Liver (tissue), 9 donors: ENCODE measurements around the gene ZNF14. TPM values are rescaled to one million over a fixed set of nuclear protein-coding genes. Genes with fewer than 3 reads are reported as not detected.

Experiments
- DNase-seq: peaks from one replicate; pipeline ENCODE4 v3.0.0-alpha.2; 2017; ENCODE audit warnings: low spot score
- H3K27ac ChIP-seq, 2 donors: one replicate each; pipeline ENCODE4 v1.7.0; 2013; ENCODE audit warnings: inconsistent platforms in 2 of 2, low read length in 2 of 2, control low read depth in 1 of 2, low read depth in 1 of 2, mild to moderate bottlenecking in 1 of 2
- H3K27me3 ChIP-seq, 4 donors: one replicate each; pipeline versions ENCODE4 v1.6.1 to v1.7.0; 2013; ENCODE audit warnings: low read length in 3 of 4, inconsistent platforms in 1 of 4, mild to moderate bottlenecking in 1 of 4, moderate library complexity in 1 of 4; ENCODE audit not compliant: control insufficient read depth in 4 of 4, insufficient read depth in 4 of 4
- H3K36me3 ChIP-seq, 4 donors: one replicate each; pipeline versions ENCODE4 v1.6.1 to v1.7.0; 2013; ENCODE audit warnings: low read length in 3 of 4, mild to moderate bottlenecking in 3 of 4, low read depth in 1 of 4, moderate library complexity in 1 of 4; ENCODE audit not compliant: control insufficient read depth in 4 of 4, insufficient read depth in 3 of 4
- H3K4me1 ChIP-seq, 4 donors: one replicate each; pipeline versions ENCODE4 v1.6.1 to v1.7.0; 2013; ENCODE audit warnings: low read length in 3 of 4, mild to moderate bottlenecking in 3 of 4, moderate library complexity in 1 of 4; ENCODE audit not compliant: control insufficient read depth in 4 of 4, insufficient read depth in 4 of 4
- H3K4me3 ChIP-seq, 3 donors: one replicate each; pipeline versions ENCODE4 v1.6.1 to v1.7.0; 2013; ENCODE audit warnings: low read length in 3 of 3, control low read depth in 1 of 3, low read depth in 1 of 3, mild to moderate bottlenecking in 1 of 3
- H3K9ac ChIP-seq, 2 donors: one replicate each; pipeline ENCODE4 v1.7.0; 2013; ENCODE audit warnings: low read length in 2 of 2, mild to moderate bottlenecking in 2 of 2, moderate library complexity in 2 of 2, control low read depth in 1 of 2, low read depth in 1 of 2
- H3K9me3 ChIP-seq, 4 donors: one replicate each; pipeline versions ENCODE4 v1.6.1 to v1.7.0; 2013; ENCODE audit warnings: low read length in 3 of 4; ENCODE audit not compliant: control insufficient read depth in 4 of 4
- FOXA1 ChIP-seq: IDR thresholded peaks from 2 replicates; pipeline ENCODE4 v1.6.1; 2016; ENCODE audit warnings: antibody characterized with exemption
- FOXA2 ChIP-seq: IDR thresholded peaks from 2 replicates; pipeline ENCODE4 v1.6.1; 2016; ENCODE audit warnings: antibody characterized with exemption
- GABPA ChIP-seq, 2 donors: IDR thresholded peaks in 1 of 2; conservative IDR thresholded peaks in 1 of 2; 2 replicates each; pipeline ENCODE4 v1.6.1; 2016; ENCODE audit warnings: antibody characterized with exemption in 2 of 2, mild to moderate bottlenecking in 1 of 2, moderate library complexity in 1 of 2
- HNF4A ChIP-seq, 2 donors: conservative IDR thresholded peaks; 2 replicates each; pipeline ENCODE4 v1.6.1; 2016; ENCODE audit warnings: antibody characterized with exemption in 2 of 2, mild to moderate bottlenecking in 2 of 2
- HNF4G ChIP-seq: IDR thresholded peaks from 2 replicates; pipeline ENCODE4 v1.6.1; 2016; ENCODE audit warnings: antibody characterized with exemption
- JUND ChIP-seq, 2 donors: IDR thresholded peaks; 2 replicates each; pipeline ENCODE4 v1.6.1; 2016; ENCODE audit warnings: antibody characterized with exemption in 2 of 2
- NR2F2 ChIP-seq: IDR thresholded peaks from 2 replicates; pipeline ENCODE4 v1.6.1; 2016; ENCODE audit warnings: antibody characterized with exemption
- RAD21 ChIP-seq, 2 donors: IDR thresholded peaks; 2 replicates each; pipeline ENCODE4 v1.6.1; 2016; ENCODE audit warnings: antibody characterized with exemption in 2 of 2, mild to moderate bottlenecking in 2 of 2
- RXRA ChIP-seq, 2 donors: IDR thresholded peaks; 2 replicates each; pipeline ENCODE4 v1.6.1; 2017 to 2018; ENCODE audit warnings: antibody characterized with exemption in 2 of 2, mild to moderate bottlenecking in 1 of 2
- SP1 ChIP-seq: IDR thresholded peaks from 2 replicates; pipeline ENCODE4 v1.6.1; 2018; ENCODE audit warnings: antibody characterized with exemption, mild to moderate bottlenecking
- TAF1 ChIP-seq: conservative IDR thresholded peaks from 2 replicates; pipeline ENCODE4 v1.6.1; 2016; ENCODE audit warnings: antibody characterized with exemption, mild to moderate bottlenecking
- YY1 ChIP-seq: IDR thresholded peaks from 2 replicates; pipeline ENCODE4 v1.6.1; 2016; ENCODE audit warnings: antibody characterized with exemption, mild to moderate bottlenecking
- WGBS: extraction: QIAGEN DNeasy Blood & Tissue Kit; methylation state at CpG from one replicate; pipeline ENCODE4 v1.1.7; 2013; 5-methylcytosine and 5-hydroxymethylcytosine counted together
- polyA plus RNA-seq, 2 donors: library from polyadenylated mRNA; stranded (reverse) in 1 of 2; unstranded in 1 of 2; fragments of 200-250 nt in 1 of 2; fragments of >200 nt in 1 of 2; fragmentation: Nextera tagmentation in 1 of 2; extraction: Ambion mirVana in 1 of 2; gene quantifications; one replicate each; pipeline versions ENCODE4 v1.2.1 to v1.2.3, GENCODE V29; 2013 to 2015
- total RNA-seq, 2 donors: library from RNA; depleted of rRNA; stranded (reverse); fragments of >200 nt; gene quantifications; one replicate each; pipeline ENCODE4 v1.2.3, GENCODE V29; 2014
- TF ChIP-seq, protein P1 (sequence below): IDR thresholded peaks from 2 replicates; pipeline ENCODE4 v1.6.1; 2016; ENCODE audit warnings: antibody characterized with exemption
- TF ChIP-seq, protein P2 (sequence below): IDR thresholded peaks from 2 replicates; pipeline ENCODE4 v1.6.1; 2016; ENCODE audit warnings: antibody characterized with exemption
- TF ChIP-seq, protein P3 (sequence below): fragments of 150-350 bp; IDR thresholded peaks from 2 replicates; pipeline ENCODE4 v1.5.1; 2017; ENCODE audit warnings: improper control_type of control experiment, low read depth, low read length; ENCODE audit not compliant: missing input control
- TF ChIP-seq, protein P4 (sequence below): IDR thresholded peaks from 2 replicates; pipeline ENCODE4 v1.6.1; 2016; ENCODE audit warnings: antibody characterized with exemption, mild to moderate bottlenecking
- TF ChIP-seq, protein P5 (sequence below): IDR thresholded peaks from 2 replicates; pipeline ENCODE4 v1.6.1; 2016; ENCODE audit warnings: antibody characterized with exemption
- donor health status: healthy.
- donor health status: healthy.
- donor health status: healthy.
- donor health status: healthy.
- donor health status: healthy.

The ZNF14 gene
- total and polyA plus RNA-seq, 4 donors: 0.28 to 2.6 (median 0.90) TPM

DNA sequence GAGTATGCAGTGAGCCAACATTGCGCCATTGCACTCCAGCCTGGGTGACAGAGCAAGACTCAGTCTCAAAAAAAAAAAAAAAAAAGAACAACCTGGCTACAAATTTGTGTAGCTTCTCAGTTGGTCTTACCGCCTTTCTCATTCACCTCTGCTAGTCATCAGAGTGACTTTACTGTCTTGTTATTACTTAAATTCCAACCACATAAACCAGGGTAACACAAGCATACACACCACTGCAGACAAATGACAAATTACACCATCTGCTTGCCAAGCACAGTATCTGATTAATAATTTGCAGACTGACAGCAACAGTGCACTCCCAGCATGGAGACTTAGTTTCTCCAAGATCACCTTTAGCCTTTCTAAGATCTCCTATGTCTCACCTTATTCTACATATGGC lies 11.0 kb downstream of the ZNF14 start:
- Histone ChIP-seq H3K4me3 (no peak overlapping the region), H3K36me3 (peaks cover 0 to 4% (median under 1%) of the 10 kb centered on the region in 4 donors), H3K9me3 (peaks cover 7 to 30% (median 18%) of the 10 kb centered on the region in 4 donors), H3K27me3 (no peaks in the 10 kb centered on the region), H3K27ac (no peak overlapping the region), H3K9ac (no peak overlapping the region), H3K4me1 (no peaks in the 10 kb centered on the region)
- no peak for DNase-seq
- 97% methylated on average over 2 of the region's 2 CpGs for WGBS
- TF ChIP-seq, protein P1, sequence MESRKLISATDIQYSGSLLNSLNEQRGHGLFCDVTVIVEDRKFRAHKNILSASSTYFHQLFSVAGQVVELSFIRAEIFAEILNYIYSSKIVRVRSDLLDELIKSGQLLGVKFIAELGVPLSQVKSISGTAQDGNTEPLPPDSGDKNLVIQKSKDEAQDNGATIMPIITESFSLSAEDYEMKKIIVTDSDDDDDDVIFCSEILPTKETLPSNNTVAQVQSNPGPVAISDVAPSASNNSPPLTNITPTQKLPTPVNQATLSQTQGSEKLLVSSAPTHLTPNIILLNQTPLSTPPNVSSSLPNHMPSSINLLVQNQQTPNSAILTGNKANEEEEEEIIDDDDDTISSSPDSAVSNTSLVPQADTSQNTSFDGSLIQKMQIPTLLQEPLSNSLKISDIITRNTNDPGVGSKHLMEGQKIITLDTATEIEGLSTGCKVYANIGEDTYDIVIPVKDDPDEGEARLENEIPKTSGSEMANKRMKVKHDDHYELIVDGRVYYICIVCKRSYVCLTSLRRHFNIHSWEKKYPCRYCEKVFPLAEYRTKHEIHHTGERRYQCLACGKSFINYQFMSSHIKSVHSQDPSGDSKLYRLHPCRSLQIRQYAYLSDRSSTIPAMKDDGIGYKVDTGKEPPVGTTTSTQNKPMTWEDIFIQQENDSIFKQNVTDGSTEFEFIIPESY: no peak

DNA sequence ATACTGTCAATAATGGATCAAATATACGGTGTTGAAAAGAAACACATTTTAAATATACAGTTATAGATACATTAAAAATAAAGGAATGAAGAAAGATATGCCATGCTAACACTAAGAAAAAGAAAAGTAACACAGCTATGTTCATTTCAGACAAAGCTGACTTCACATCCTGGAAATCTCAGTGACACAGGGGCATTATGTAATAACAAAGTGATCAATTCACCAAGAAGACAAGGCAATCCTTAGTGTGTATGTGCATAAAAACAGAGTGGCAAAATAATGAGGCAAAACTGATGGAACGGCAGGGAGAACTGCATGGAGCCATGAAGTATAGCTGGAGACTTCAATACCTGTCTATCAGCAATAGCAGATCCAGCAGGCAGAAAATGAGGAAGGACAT lies 13.1 kb downstream of the ZNF14 start:
- Histone ChIP-seq H3K27me3 (no peaks in the 10 kb centered on the region), H3K4me3 (peak overlapping the region in 2 of 3 donors; percentile 14 to 23), H3K27ac (no peak overlapping the region), H3K9ac (no peak overlapping the region), H3K36me3 (peaks cover 0 to 4% (median under 1%) of the 10 kb centered on the region in 4 donors), H3K9me3 (peaks cover 12 to 42% (median 28%) of the 10 kb centered on the region in 4 donors), H3K4me1 (no peaks in the 10 kb centered on the region)
- no peak for DNase-seq
- TF ChIP-seq FOXA2: no peak
- TF ChIP-seq RAD21 (IDR thresholded peaks at IDR 0.05): no peak
- no peak for TF ChIP-seq YY1
- TF ChIP-seq RXRA (IDR thresholded peaks at IDR 0.05): no peak
- TF ChIP-seq HNF4A (conservative IDR thresholded peaks at IDR 0.05): no peak
- WGBS: 92% methylated on average over 2 of the region's 2 CpGs

DNA sequence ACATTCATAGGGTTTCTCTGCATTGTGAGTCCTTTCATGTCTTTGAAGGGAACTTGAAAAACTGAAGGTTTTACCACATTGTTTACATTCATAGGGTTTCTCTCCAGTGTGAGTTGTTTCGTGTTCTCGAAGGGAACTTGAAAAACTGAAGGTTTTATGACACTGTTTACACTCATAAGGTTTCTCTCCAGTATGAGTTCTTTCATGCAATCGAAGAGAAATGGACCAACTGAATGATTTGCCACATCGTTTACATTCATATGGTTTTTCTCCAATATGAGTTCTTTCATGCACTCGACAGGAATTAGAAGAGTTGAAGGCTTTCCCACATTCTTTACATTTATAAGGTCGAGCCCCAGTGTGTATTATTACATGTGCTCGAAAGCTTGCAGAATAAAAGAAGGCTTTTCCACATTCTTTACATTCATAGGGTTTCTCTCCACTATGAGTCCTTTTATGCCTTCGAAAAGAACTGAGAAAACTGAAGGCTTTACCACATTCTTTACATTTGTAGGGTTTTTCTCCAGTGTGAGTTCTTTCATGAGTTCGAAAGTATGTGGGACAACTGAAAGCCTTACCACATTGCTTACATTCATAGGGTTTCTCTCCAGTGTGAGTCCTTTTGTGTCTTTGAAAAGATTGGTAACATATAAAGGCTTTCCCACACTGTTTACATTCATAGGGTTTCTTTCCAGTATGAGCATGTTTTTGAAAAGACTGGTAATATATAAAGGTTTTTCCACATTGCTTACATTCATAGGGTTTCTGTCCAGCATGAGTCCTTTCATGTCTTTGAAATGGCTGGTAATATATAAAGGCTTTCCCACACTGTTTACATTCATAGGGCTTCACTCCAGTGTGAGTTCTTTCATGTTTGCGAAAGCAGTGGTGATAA lies 20.7 kb downstream of the ZNF14 start:
- Histone ChIP-seq H3K36me3 (peaks cover 0 to 15% (median 9%) of the 10 kb centered on the region in 4 donors), H3K27me3 (no peaks in the 10 kb centered on the region), H3K4me3 (peak overlapping the region in 2 of 3 donors; percentile 16 to 24), H3K9me3 (peaks cover 53 to 80% (median 64%) of the 10 kb centered on the region in 4 donors), H3K4me1 (no peaks in the 10 kb centered on the region), H3K9ac (no peak overlapping the region), H3K27ac (no peak overlapping the region)
- TF ChIP-seq, protein P2, sequence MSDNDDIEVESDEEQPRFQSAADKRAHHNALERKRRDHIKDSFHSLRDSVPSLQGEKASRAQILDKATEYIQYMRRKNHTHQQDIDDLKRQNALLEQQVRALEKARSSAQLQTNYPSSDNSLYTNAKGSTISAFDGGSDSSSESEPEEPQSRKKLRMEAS: no peak
- TF ChIP-seq JUND (IDR thresholded peaks at IDR 0.05) (no peak), HNF4A (conservative IDR thresholded peaks at IDR 0.05) (no peak), NR2F2 (no peak), HNF4G (no peak), FOXA2 (no peak), TAF1 (no peak), GABPA (IDR thresholded peaks at IDR 0.05 in 1 of 2, conservative IDR thresholded peaks at IDR 0.05 in 1 of 2) (no peak), RAD21 (IDR thresholded peaks at IDR 0.05) (no peak), SP1 (no peak), FOXA1 (no peak)
- TF ChIP-seq, protein P3, sequence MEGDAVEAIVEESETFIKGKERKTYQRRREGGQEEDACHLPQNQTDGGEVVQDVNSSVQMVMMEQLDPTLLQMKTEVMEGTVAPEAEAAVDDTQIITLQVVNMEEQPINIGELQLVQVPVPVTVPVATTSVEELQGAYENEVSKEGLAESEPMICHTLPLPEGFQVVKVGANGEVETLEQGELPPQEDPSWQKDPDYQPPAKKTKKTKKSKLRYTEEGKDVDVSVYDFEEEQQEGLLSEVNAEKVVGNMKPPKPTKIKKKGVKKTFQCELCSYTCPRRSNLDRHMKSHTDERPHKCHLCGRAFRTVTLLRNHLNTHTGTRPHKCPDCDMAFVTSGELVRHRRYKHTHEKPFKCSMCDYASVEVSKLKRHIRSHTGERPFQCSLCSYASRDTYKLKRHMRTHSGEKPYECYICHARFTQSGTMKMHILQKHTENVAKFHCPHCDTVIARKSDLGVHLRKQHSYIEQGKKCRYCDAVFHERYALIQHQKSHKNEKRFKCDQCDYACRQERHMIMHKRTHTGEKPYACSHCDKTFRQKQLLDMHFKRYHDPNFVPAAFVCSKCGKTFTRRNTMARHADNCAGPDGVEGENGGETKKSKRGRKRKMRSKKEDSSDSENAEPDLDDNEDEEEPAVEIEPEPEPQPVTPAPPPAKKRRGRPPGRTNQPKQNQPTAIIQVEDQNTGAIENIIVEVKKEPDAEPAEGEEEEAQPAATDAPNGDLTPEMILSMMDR: no peak
- TF ChIP-seq, protein P4, sequence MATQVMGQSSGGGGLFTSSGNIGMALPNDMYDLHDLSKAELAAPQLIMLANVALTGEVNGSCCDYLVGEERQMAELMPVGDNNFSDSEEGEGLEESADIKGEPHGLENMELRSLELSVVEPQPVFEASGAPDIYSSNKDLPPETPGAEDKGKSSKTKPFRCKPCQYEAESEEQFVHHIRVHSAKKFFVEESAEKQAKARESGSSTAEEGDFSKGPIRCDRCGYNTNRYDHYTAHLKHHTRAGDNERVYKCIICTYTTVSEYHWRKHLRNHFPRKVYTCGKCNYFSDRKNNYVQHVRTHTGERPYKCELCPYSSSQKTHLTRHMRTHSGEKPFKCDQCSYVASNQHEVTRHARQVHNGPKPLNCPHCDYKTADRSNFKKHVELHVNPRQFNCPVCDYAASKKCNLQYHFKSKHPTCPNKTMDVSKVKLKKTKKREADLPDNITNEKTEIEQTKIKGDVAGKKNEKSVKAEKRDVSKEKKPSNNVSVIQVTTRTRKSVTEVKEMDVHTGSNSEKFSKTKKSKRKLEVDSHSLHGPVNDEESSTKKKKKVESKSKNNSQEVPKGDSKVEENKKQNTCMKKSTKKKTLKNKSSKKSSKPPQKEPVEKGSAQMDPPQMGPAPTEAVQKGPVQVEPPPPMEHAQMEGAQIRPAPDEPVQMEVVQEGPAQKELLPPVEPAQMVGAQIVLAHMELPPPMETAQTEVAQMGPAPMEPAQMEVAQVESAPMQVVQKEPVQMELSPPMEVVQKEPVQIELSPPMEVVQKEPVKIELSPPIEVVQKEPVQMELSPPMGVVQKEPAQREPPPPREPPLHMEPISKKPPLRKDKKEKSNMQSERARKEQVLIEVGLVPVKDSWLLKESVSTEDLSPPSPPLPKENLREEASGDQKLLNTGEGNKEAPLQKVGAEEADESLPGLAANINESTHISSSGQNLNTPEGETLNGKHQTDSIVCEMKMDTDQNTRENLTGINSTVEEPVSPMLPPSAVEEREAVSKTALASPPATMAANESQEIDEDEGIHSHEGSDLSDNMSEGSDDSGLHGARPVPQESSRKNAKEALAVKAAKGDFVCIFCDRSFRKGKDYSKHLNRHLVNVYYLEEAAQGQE: no peak
- TF ChIP-seq, protein P1: no peak
- TF ChIP-seq, protein P5, sequence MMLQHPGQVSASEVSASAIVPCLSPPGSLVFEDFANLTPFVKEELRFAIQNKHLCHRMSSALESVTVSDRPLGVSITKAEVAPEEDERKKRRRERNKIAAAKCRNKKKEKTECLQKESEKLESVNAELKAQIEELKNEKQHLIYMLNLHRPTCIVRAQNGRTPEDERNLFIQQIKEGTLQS: no peak
- DNase-seq: no peak
- WGBS: 96% methylated on average over 10 of the region's 10 CpGs
